HG03469 (cell line): ENCODE results near the gene PHAX.
A peak's percentile ranks its signal among the peaks of the same experiment; 100 is the strongest.
"Not testable (repeated sequence)": the region's sequence is repeated elsewhere in the genome, so short reads cannot be mapped to it uniquely, and the experiment has no call there.

Experiments
- ATAC-seq: cut with Tn5 transposase; IDR thresholded peaks from one replicate; pipeline ENCODE4 v1.9.1; 2021; ENCODE audit warnings: mild to moderate bottlenecking, moderate library complexity, moderate number of reproducible peaks; ENCODE audit not compliant: unreplicated experiment

The PHAX gene

GRCh38 chr5:126603402-126603991 lies 2.8 kb downstream of the PHAX start:
- ATAC-seq: no peak

- ATAC-seq: no peak
These were observed 4.8 kb downstream of the PHAX start for GRCh38 chr5:126605525-126605924.

GRCh38 chr5:126610160-126610559 lies 9.4 kb downstream of the PHAX start:
- no peak for ATAC-seq

- no peak for ATAC-seq
These were observed 9.9 kb downstream of the PHAX start for GRCh38 chr5:126610616-126611015.

GRCh38 chr5:126613941-126614592 lies 13.3 kb downstream of the PHAX start:
- no peak for ATAC-seq

- peak; percentile 91 for ATAC-seq
These were observed 14.5 kb downstream of the PHAX start for GRCh38 chr5:126615286-126615685.

- ATAC-seq: not testable (repeated sequence)
These were observed 16.9 kb downstream of the PHAX start for GRCh38 chr5:126617603-126618002.

GRCh38 chr5:126619781-126620180 lies 19.0 kb downstream of the PHAX start:
- ATAC-seq: no peak

GRCh38 chr5:126624534-126624933 lies 23.8 kb downstream of the PHAX start:
- ATAC-seq: no peak

GRCh38 chr5:126628102-126628501 lies 27.4 kb downstream of the PHAX start:
- ATAC-seq: no peak

GRCh38 chr5:126631920-126632319 lies 31.2 kb downstream of the PHAX start:
- no peak for ATAC-seq

- ATAC-seq: no peak
These were observed 32.8 kb downstream of the PHAX start for GRCh38 chr5:126633552-126633951.

GRCh38 chr5:126635585-126635984 lies 34.8 kb downstream of the PHAX start:
- ATAC-seq: no peak

- no peak for ATAC-seq
These were observed 36.2 kb downstream of the PHAX start for GRCh38 chr5:126636956-126637355.

GRCh38 chr5:126640866-126641265 lies 40.1 kb downstream of the PHAX start:
- no peak for ATAC-seq

- ATAC-seq: no peak
These were observed 40.6 kb downstream of the PHAX start for GRCh38 chr5:126641387-126641786.

GRCh38 chr5:126645132-126645531 lies 44.4 kb downstream of the PHAX start:
- no peak for ATAC-seq

GRCh38 chr5:126647071-126647470 lies 46.3 kb downstream of the PHAX start:
- no peak for ATAC-seq

GRCh38 chr5:126648471-126648870 lies 47.7 kb downstream of the PHAX start:
- ATAC-seq: no peak

- not testable (repeated sequence) for ATAC-seq
These were observed 48.3 kb downstream of the PHAX start for GRCh38 chr5:126649057-126649456.

- ATAC-seq: not testable (repeated sequence)
These were observed 49.0 kb downstream of the PHAX start for GRCh38 chr5:126649709-126650108.

GRCh38 chr5:126650463-126650862 lies 49.7 kb downstream of the PHAX start:
- ATAC-seq: no peak
